ENCODE measurements around the gene KIAA1328. TPM values are rescaled to one million over a fixed set of nuclear protein-coding genes. Genes with fewer than 3 reads are reported as not detected.
A peak's percentile ranks its signal among the peaks of the same experiment; 100 is the strongest.

KIAA1328 gene
- total RNA-seq, 4 donors from 2014 or later = 2.3 to 18.7 (median 5.8) TPM

DNA sequence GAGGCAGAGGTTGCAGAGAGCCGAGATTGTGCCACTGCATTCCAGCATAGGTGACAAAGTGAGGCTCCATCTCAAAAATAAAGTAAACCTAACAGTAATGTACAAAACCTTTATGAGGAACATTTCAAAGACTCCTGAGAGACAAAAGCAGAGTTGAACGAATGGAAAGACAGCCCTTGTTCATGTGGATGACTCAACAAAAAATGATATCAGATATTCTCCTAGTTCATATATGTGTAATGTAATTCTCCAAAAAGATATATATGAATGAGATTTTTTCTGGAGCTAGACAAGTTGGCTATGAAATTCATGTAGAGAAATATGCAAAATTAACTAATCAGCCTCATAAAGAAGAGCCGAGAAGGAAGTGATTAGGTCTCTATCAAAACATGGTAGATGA, 61.7 kb downstream of the KIAA1328 start:
- H3K27ac ChIP-seq = no peak overlapping the region
- intact Hi-C loops (cut with DNase I) = no loop called here
- no peaks in the 10 kb centered on the region for H3K9me3 ChIP-seq
- no peak for DNase-seq
- TF ChIP-seq, protein P1, sequence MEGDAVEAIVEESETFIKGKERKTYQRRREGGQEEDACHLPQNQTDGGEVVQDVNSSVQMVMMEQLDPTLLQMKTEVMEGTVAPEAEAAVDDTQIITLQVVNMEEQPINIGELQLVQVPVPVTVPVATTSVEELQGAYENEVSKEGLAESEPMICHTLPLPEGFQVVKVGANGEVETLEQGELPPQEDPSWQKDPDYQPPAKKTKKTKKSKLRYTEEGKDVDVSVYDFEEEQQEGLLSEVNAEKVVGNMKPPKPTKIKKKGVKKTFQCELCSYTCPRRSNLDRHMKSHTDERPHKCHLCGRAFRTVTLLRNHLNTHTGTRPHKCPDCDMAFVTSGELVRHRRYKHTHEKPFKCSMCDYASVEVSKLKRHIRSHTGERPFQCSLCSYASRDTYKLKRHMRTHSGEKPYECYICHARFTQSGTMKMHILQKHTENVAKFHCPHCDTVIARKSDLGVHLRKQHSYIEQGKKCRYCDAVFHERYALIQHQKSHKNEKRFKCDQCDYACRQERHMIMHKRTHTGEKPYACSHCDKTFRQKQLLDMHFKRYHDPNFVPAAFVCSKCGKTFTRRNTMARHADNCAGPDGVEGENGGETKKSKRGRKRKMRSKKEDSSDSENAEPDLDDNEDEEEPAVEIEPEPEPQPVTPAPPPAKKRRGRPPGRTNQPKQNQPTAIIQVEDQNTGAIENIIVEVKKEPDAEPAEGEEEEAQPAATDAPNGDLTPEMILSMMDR (IDR thresholded peaks at IDR 0.05) = no peak
- no peak for TF ChIP-seq POLR2A (IDR thresholded peaks at IDR 0.05)
- H3K36me3 ChIP-seq = no peaks in the 10 kb centered on the region
- H3K4me3 ChIP-seq = no peak overlapping the region
- no peaks in the 10 kb centered on the region for H3K27me3 ChIP-seq
- 93 to 96% methylated on average over 3 of the region's 3 CpGs for WGBS, 2 donors
- no peaks in the 10 kb centered on the region for H3K4me1 ChIP-seq

DNA sequence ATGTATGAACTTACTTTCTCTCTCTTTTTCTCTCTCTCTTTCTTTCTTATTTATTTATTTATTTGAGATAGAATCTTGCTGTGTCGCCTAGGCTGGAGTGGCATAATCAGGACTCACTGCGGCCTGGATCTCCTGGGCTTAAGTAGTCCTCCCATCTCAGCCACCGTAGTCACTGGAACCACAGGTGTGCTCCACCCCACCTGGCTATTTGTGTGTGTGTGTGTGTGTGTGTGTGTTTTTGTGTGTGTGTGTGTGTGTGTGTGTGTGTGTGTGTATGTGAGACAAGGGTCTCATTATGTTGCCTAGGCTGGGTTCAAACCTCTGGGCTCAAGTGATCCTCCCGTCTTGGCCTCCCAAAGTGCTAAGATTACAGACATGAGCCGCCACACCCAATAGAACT, 64.3 kb downstream of the KIAA1328 start:
- 79 to 96% methylated on average over 5 of the region's 5 CpGs for WGBS, 2 donors
- no peak for DNase-seq
- TF ChIP-seq, protein P1 (IDR thresholded peaks at IDR 0.05) = no peak
- no peak for TF ChIP-seq POLR2A (IDR thresholded peaks at IDR 0.05)
- H3K4me3 ChIP-seq = no peak overlapping the region
- no peaks in the 10 kb centered on the region for H3K27me3 ChIP-seq
- intact Hi-C loops (cut with DNase I) = no loop called here
- no peaks in the 10 kb centered on the region for H3K36me3 ChIP-seq
- H3K9me3 ChIP-seq = no peaks in the 10 kb centered on the region
- H3K27ac ChIP-seq = no peak overlapping the region
- H3K4me1 ChIP-seq = no peaks in the 10 kb centered on the region

GRCh38 chr18:36895606-36896005, 66.7 kb downstream of the KIAA1328 start:
- Histone ChIP-seq H3K36me3 (no peaks in the 10 kb centered on the region), H3K4me1 (no peaks in the 10 kb centered on the region), H3K27me3 (no peaks in the 10 kb centered on the region), H3K9me3 (peaks cover 0 to 6% (median 0%) of the 10 kb centered on the region in 3 donors), H3K27ac (no peak overlapping the region), H3K4me3 (no peak overlapping the region)
- no peak for TF ChIP-seq POLR2A (IDR thresholded peaks at IDR 0.05)
- TF ChIP-seq, protein P1 (IDR thresholded peaks at IDR 0.05) = no peak
- intact Hi-C loops (cut with DNase I) = no loop called here
- 86 to 91% methylated on average over 4 of the region's 4 CpGs for WGBS, 2 donors
- no peak for DNase-seq

- Histone ChIP-seq H3K36me3 (no peaks in the 10 kb centered on the region), H3K27me3 (no peaks in the 10 kb centered on the region), H3K4me1 (peaks cover 0 to 5% (median 0%) of the 10 kb centered on the region in 3 donors), H3K4me3 (no peak overlapping the region), H3K27ac (no peak overlapping the region), H3K9me3 (peaks cover 0 to 6% (median 0%) of the 10 kb centered on the region in 3 donors)
- no peak for TF ChIP-seq POLR2A (IDR thresholded peaks at IDR 0.05)
- TF ChIP-seq, protein P1 (IDR thresholded peaks at IDR 0.05) = no peak
- no peak for DNase-seq
- WGBS, 2 donors = 71 to 92% methylated on average over 1 of the region's 1 CpG
- intact Hi-C loops (cut with DNase I) = no loop called here
Measured at GRCh38 chr18:36897253-36897652, 68.3 kb downstream of the KIAA1328 start.

GRCh38 chr18:36899289-36899688, 70.4 kb downstream of the KIAA1328 start:
- Histone ChIP-seq H3K4me1 (peaks cover 0 to 5% (median 0%) of the 10 kb centered on the region in 3 donors), H3K36me3 (no peaks in the 10 kb centered on the region), H3K4me3 (no peak overlapping the region), H3K27ac (no peak overlapping the region), H3K9me3 (peaks cover 0 to 6% (median 0%) of the 10 kb centered on the region in 3 donors), H3K27me3 (no peaks in the 10 kb centered on the region)
- DNase-seq = no peak
- intact Hi-C loops (cut with DNase I) = no loop called here
- TF ChIP-seq, protein P1 (IDR thresholded peaks at IDR 0.05) = peak in 1 of 6 experiments; percentile 51
- TF ChIP-seq POLR2A (IDR thresholded peaks at IDR 0.05) = no peak
- 76 to 80% methylated on average over 3 of the region's 3 CpGs for WGBS, 2 donors

All from esophagus squamous epithelium (tissue), 5 donors.